Stimulated activated naive CD8-positive, alpha-beta T cell treated with anti-CD3 and anti-CD28 coated beads, Interleukin-15, amount 100 ng/mL, for 72 hours (primary cell): ENCODE results near the gene DVL2.

ENCODE experiments used
- ATAC-seq: fragments of 150-1000 bp; cut with Tn5 transposase; 2 replicates; pipeline ENCODE4 v1.10.0; 2021; ENCODE audit warnings: mild to moderate bottlenecking, moderate library complexity
- DNase-seq, 2 donors: peaks; one replicate each; pipeline ENCODE4 v3.0.0; 2021 to 2022
- H3K27ac Mint-ChIP-seq, 2 donors: one replicate each; pipeline ENCODE4 v1.8.0; 2022; ENCODE audit warnings: mild to moderate bottlenecking in 2 of 2, mixed read lengths in 2 of 2, moderate library complexity in 2 of 2
- H3K27me3 Mint-ChIP-seq: one replicate; pipeline ENCODE4 v1.8.0; 2022; ENCODE audit warnings: mixed read lengths
- H3K4me1 Mint-ChIP-seq: one replicate; pipeline ENCODE4 v1.8.0; 2022; ENCODE audit warnings: mild to moderate bottlenecking, mixed read lengths
- H3K4me3 Mint-ChIP-seq, 2 donors: one replicate each; pipeline ENCODE4 v1.8.0; 2022; ENCODE audit warnings: mild to moderate bottlenecking in 2 of 2, mixed read lengths in 2 of 2, moderate library complexity in 1 of 2
- H3K9me3 Mint-ChIP-seq, 2 donors: one replicate each; pipeline ENCODE4 v1.8.0; 2022; ENCODE audit warnings: mixed read lengths in 2 of 2

The DVL2 gene

DNA sequence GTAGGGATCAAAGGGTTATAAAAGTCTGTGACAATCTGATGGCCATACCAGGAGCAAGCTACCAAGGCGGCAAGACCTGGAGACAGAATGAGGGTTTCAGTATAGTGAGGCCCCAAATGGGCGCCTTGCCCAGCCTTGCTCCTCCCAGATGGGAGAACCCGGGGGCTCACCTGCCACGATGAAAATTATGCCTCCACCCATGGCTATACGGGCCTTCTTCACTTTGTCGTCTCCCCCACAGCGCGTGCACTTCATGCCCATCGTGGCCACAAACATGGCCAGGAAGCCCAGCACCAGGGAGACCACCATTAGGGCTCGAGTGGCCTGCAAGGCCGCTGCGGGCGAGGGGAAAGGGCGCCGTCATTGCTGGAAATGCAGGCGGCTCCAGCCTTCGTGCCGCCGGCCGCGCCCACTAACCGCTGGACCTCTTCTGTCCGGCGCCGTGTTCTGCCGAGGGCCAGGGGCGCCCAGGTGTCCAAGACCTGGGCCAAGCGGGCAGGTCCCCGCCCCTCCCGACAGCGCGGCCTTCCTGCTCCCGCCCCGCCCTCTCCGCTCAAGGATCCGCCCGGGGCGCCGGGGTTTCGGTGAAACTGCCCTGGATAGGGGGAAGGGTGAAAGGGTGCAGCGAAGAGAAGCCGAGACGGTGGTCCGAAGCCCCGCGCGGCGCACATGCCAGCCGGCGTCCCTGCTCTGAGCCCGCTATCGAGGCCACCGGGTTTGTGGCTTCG is 26.5 kb upstream of the DVL2 start:
- peaks cover 54% of the 10 kb centered on the region for H3K4me1 Mint-ChIP-seq

DNA sequence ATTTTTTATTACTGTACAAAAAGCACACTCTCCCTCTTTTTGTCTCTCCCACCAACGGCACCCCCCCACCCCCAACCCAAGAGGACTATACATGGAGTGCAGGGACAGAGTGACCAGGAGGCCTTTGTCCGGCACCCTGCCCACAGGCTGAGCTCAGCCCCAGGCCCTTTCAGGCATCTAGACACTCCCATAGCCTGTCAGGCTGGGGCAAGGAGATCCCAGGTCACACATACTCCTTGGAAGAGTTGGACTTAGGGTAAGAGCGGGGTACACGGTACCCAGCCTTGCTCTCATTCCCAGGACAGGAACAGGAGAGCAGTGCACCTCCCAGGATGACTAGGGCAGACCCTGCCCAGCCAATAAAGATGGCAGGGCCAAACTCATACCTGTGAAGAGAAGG is 25.8 kb upstream of the DVL2 start:
- H3K27ac Mint-ChIP-seq: peak overlapping the region; percentile 64 to 78
- DNase-seq (no peak), ATAC-seq (no peak)
- H3K4me3 Mint-ChIP-seq: peak overlapping the region; percentile 76 to 80
- peaks cover 28% of the 10 kb centered on the region for H3K27me3 Mint-ChIP-seq
- peaks cover 54% of the 10 kb centered on the region for H3K4me1 Mint-ChIP-seq
- H3K9me3 Mint-ChIP-seq: no peaks in the 10 kb centered on the region

More for the DNA sequence above, 26.5 kb upstream of the DVL2 start:
- Mint-ChIP-seq H3K9me3 (no peaks in the 10 kb centered on the region), H3K27ac (peak overlapping the region; percentile 64 to 91), H3K4me3 (peak overlapping the region; percentile 76 to 80), H3K27me3 (peaks cover 28% of the 10 kb centered on the region)
- DNase-seq (peak in 1 of 2 donors; percentile 62), ATAC-seq (peak; percentile 77)

DNA sequence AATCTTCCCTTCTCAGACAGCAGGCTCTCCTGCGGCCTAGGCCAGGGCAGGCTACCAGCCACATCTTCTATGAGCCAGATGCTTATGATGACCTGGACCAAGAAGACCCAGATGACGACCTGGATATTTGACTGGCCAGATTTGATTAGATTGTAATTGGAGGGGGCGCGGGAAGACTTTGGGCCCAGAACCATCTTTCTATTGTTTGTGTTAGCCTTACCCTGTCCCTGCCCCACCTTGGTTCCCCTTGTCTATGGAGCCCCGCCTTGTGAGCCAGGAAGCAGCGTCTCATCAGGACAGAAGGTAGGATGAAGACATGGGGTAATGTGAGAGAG is 25.2 kb upstream of the DVL2 start:
- Mint-ChIP-seq H3K27me3 (peaks cover 28% of the 10 kb centered on the region), H3K4me3 (peak overlapping the region in 1 of 2 donors; percentile 25), H3K9me3 (no peaks in the 10 kb centered on the region), H3K4me1 (peaks cover 59% of the 10 kb centered on the region), H3K27ac (peak overlapping the region in 1 of 2 donors; percentile 81)
- ATAC-seq: no peak
- DNase-seq: no peak

- H3K27ac Mint-ChIP-seq: peak overlapping the region in 1 of 2 donors; percentile 68
Measured at GRCh38 chr17:7258731-7259554, 24.6 kb upstream of the DVL2 start.

DNA sequence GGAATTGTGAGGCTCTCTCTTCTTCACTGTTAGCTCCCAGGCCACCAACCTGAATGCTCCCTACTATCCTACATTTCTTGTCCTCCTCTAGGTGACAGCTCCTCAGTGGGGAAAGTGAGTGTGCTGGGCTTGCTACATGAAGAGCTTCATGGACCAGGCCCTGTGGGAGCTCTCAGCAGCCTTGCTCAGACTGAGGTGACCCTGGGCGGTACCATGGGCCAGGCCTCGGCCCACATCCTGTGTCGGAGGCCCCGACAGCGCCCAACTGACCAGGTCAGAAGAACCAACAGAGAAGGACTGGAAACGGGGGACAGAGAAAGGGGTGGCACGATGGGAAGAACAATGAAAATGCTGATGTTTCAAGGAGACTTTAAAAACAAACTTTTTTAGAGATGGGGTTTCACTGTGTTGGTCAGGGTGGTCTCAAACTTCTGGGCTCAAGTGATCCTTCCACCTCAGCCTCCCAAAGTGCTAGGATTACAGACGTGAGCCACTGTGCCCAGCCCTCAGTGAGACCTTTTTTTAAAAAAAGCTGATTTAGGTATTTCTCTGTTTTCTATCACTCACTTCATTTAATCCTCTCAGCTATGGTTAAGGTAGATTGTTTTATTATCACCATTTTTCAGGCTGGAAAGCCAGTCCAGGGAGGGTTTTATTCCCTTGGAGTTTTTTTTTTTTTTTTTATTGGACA is 22.6 kb upstream of the DVL2 start:
- Mint-ChIP-seq H3K27ac (no peak overlapping the region), H3K4me1 (peaks cover 60% of the 10 kb centered on the region), H3K4me3 (no peak overlapping the region), H3K9me3 (no peaks in the 10 kb centered on the region), H3K27me3 (peaks cover 3% of the 10 kb centered on the region)
- ATAC-seq (no peak), DNase-seq (no peak)

More at GRCh38 chr17:7258731-7259554, 24.6 kb upstream of the DVL2 start:
- Mint-ChIP-seq H3K27me3 (peaks cover 23% of the 10 kb centered on the region), H3K9me3 (no peaks in the 10 kb centered on the region), H3K4me3 (peak overlapping the region in 1 of 2 donors; percentile 25), H3K4me1 (peaks cover 62% of the 10 kb centered on the region)
- ATAC-seq (no peak), DNase-seq (no peak)

GRCh38 chr17:7254511-7254910 is 20.2 kb upstream of the DVL2 start:
- Mint-ChIP-seq H3K4me1 (peaks cover 52% of the 10 kb centered on the region), H3K4me3 (peak overlapping the region in 1 of 2 donors; percentile 43), H3K9me3 (no peaks in the 10 kb centered on the region), H3K27ac (peak overlapping the region; percentile 14 to 79), H3K27me3 (no peaks in the 10 kb centered on the region)
- ATAC-seq (no peak), DNase-seq (no peak)

DNA sequence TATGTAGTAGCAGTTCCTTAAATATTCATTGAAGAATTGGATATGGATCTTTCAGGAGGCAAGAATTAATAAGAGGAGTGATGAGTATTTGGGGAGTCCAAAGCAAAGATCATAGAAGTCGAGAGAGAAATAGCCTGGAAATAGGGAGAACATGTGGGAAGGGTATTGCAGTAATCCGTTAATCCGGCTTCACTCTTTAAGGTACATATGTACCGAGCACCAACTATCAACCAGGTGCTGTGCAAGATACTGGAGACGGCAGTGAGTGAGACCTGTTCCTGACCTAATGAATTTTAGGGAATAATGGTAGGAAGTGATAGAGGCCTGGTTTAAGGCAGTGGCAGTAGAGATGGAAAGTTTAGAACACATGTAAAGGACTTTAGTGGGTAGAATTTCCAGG is 18.8 kb upstream of the DVL2 start:
- peaks cover 51% of the 10 kb centered on the region for H3K4me1 Mint-ChIP-seq
- H3K27me3 Mint-ChIP-seq: no peaks in the 10 kb centered on the region
- DNase-seq: no peak
- peak overlapping the region; percentile 94 to 99 for H3K4me3 Mint-ChIP-seq
- no peaks in the 10 kb centered on the region for H3K9me3 Mint-ChIP-seq
- H3K27ac Mint-ChIP-seq: peak overlapping the region; percentile 98 to 100
- ATAC-seq: no peak

GRCh38 chr17:7252176-7253043 is 18.1 kb upstream of the DVL2 start, which contains the start of gene ELP5:
Gene ELP5, plus strand, starts transcription at chr17:7252215. Its CDS starts 336 bp downstream, at chr17:7252551.
- DNase-seq: peak; percentile 92 to 93
- Mint-ChIP-seq H3K9me3 (no peaks in the 10 kb centered on the region), H3K27ac (peak within 1 kb of the TSS; percentile 98 to 100), H3K27me3 (no peaks in the 10 kb centered on the region), H3K4me1 (peaks cover 51% of the 10 kb centered on the region), H3K4me3 (peak within 1 kb of the TSS; percentile 94 to 99)
- peak; percentile 79 for ATAC-seq

DNA sequence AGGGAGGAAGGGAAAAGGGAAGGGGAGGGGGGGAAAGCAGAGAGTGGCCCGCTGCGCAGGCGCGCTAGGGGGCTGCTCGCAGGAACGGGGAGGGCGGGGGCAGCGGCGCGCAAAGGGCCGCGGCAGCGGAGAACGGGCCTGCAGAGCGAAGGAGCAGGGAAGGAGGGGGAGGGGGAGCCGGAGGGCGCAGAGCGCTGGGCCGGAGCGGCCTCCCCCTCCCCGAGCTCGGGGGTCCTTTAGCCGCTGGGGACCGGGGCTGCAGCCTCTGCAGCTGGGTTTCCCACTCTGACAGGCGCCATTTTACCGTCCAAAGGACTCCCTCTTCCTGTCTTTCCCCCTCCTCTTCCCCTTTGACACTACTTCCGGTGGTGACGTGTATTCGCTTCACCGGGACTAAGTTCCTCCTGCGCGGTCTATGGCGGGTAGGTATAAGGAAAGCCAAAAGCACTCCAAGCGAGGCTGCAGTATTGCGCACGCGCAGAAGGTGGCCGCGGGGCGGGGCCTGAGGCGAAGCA is 17.4 kb upstream of the DVL2 start, which contains the start of gene CTDNEP1:
TSS of gene CTDNEP1 (minus strand) at position 74 of the 515 bp plus-strand sequence. CDS start 438 bp downstream, outside the sequence.
- ATAC-seq (peak; percentile 96), DNase-seq (peak; percentile 99 to 100)
- peaks cover 54% of the 10 kb centered on the region for H3K4me1 Mint-ChIP-seq
- peak within 1 kb of the TSS; percentile 98 to 100 for H3K27ac Mint-ChIP-seq
- no peaks in the 10 kb centered on the region for H3K27me3 Mint-ChIP-seq
- H3K9me3 Mint-ChIP-seq: no peaks in the 10 kb centered on the region
- peak within 1 kb of the TSS; percentile 94 to 99 for H3K4me3 Mint-ChIP-seq

DNA sequence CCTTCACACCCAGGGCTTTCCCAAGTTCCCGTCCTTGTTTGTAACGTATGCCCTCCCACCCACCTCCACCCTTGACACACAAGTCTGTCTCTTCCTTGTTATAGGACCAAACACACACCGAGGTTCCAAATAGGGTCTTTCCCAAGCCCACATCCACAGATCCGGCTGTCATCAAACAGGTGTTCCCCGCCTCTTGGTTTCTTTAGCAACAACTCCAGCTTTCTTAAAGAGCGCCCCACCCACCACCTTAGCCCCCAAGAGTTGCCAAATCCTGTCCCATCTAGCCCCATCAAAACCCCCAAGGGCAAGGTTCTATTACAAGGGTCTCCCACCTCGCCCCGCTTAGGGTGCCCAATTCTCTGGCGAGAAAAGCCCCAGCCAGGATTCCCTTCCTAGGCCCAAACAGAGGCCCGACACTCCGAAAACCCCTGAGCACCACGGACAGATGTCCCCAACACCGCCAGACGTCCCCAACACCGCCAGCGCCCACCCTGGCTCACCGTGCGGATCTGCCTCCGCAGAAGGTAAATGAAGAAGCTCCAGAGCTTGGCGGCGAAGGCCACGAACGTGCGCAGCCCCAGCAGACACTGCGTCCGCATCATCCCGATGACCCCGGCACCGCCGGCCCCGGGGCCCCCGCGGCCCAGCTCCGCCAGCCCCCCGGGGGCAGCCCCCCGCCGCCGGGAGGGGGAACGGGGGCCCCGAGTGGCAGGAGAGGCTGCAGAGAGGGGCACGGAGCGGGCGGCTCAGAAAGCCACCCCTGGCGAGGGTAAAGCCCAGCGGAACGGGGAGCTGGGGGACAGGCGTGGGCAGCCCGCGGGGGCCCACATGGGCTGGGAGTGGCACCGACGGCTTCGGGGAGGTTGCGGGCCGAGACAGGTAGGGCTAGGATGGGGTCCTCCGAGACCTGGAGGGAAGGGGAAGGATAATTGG is 16.6 kb upstream of the DVL2 start:
- H3K9me3 Mint-ChIP-seq: no peaks in the 10 kb centered on the region
- peaks cover 60% of the 10 kb centered on the region for H3K4me1 Mint-ChIP-seq
- H3K27me3 Mint-ChIP-seq: no peaks in the 10 kb centered on the region
- no peak for DNase-seq
- peak overlapping the region; percentile 97 to 98 for H3K27ac Mint-ChIP-seq
- peak overlapping the region; percentile 94 to 99 for H3K4me3 Mint-ChIP-seq
- ATAC-seq: peak; percentile 27

DNA sequence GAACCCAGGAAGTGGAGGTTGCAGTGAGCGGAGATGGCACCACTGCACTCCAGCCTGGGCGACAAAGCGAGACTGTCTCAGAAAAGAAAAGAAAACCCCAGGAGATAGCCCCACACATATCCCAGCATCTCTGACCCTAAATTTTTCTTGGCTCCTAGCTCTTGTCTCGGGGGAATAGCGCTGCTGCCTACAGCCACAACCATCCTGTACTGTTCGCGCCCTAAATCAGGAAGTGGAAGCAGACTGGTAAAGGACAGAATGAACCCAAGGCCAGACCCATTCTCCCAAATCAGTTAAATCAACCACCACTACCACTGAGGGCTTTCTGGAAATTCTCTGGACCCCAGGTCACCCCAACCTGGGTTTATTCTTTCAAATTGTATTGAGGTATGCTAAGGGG is 15.5 kb upstream of the DVL2 start:
- Mint-ChIP-seq H3K4me3 (peak overlapping the region; percentile 94 to 99), H3K27me3 (no peaks in the 10 kb centered on the region), H3K4me1 (peaks cover 58% of the 10 kb centered on the region), H3K9me3 (no peaks in the 10 kb centered on the region), H3K27ac (peak overlapping the region in 1 of 2 donors; percentile 91)
- no peak for DNase-seq
- ATAC-seq: no peak

DNA sequence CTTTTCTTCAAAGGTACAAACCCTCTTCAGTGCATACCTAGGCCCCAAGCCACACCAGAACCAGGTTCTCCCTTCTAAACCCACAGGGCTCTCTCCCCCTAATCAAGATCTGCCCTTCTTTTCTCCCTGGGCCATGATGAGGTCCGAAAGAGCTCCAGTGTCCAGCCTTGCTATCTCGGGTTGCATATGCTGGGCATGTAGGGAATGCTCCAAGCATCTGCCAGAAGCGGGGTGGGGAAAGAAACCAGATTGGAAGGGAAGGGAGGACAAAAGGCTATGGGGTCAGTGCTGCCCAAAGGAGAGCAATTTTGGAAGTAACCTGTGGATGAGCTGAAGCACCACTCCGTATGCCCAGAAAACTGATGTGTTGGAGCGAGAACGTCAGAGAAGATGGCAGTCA is 14.9 kb upstream of the DVL2 start:
- Mint-ChIP-seq H3K27ac (peak overlapping the region in 1 of 2 donors; percentile 91), H3K9me3 (no peaks in the 10 kb centered on the region), H3K4me1 (peaks cover 52% of the 10 kb centered on the region), H3K27me3 (no peaks in the 10 kb centered on the region), H3K4me3 (peak overlapping the region; percentile 66 to 80)
- no peak for ATAC-seq
- no peak for DNase-seq

- Mint-ChIP-seq H3K4me1 (peaks cover 48% of the 10 kb centered on the region), H3K4me3 (peak overlapping the region; percentile 66 to 80)
Measured at GRCh38 chr17:7248796-7249195, 14.5 kb upstream of the DVL2 start.

More at GRCh38 chr17:7248796-7249195, 14.5 kb upstream of the DVL2 start:
- H3K9me3 Mint-ChIP-seq: no peaks in the 10 kb centered on the region
- peak overlapping the region in 1 of 2 donors; percentile 40 for H3K27ac Mint-ChIP-seq
- no peaks in the 10 kb centered on the region for H3K27me3 Mint-ChIP-seq
- DNase-seq (no peak), ATAC-seq (no peak)
